Coronary artery (tissue), 2 donors: ENCODE data around the gene ADORA2A.
"Not testable (repeated sequence)": the region's sequence is repeated elsewhere in the genome, so short reads cannot be mapped to it uniquely, and the experiment has no call there.

Experiments
- DNase-seq: peaks from one replicate; pipeline ENCODE4 v3.0.0-alpha.2; 2017; ENCODE audit warnings: low spot score
- H3K27ac ChIP-seq, 2 donors: fragments of 200-600 bp; sonication (generic); one replicate each; pipeline ENCODE4 v1.5.1; 2016 to 2019
- H3K4me3 ChIP-seq: fragments of 200-600 bp; sonication (generic); 2 replicates; pipeline ENCODE4 v1.5.1; 2016; ENCODE audit warnings: mild to moderate bottlenecking, moderate library complexity
- CTCF ChIP-seq: fragments of 200-600 bp; sonication (generic); IDR thresholded peaks from one replicate; pipeline ENCODE4 v1.5.1; 2019; ENCODE audit warnings: antibody characterized with exemption

The ADORA2A gene

GRCh38 chr22:24485608-24486007, 58.2 kb downstream of the ADORA2A start:
- H3K27ac ChIP-seq: no peak overlapping the region
- no peak for TF ChIP-seq CTCF
- DNase-seq: no peak
- no peak overlapping the region for H3K4me3 ChIP-seq

- H3K27ac ChIP-seq: no peak overlapping the region
- TF ChIP-seq CTCF: no peak
- no peak overlapping the region for H3K4me3 ChIP-seq
- no peak for DNase-seq
Measured at GRCh38 chr22:24486501-24486921, 59.1 kb downstream of the ADORA2A start.

GRCh38 chr22:24489011-24489410, 61.6 kb downstream of the ADORA2A start:
- H3K27ac ChIP-seq: no peak overlapping the region
- no peak overlapping the region for H3K4me3 ChIP-seq
- no peak for DNase-seq

GRCh38 chr22:24489434-24489833, 62.0 kb downstream of the ADORA2A start:
- not testable (repeated sequence) for DNase-seq, H3K4me3 ChIP-seq, H3K27ac ChIP-seq

More at GRCh38 chr22:24489011-24489410, 61.6 kb downstream of the ADORA2A start:
- no peak for TF ChIP-seq CTCF
